AG20443 (cell line): Measurements from ENCODE around the gene POLD2.

Experiments used
- DNase-seq: peaks from one replicate; pipeline ENCODE4 v3.0.0; 2012; ENCODE audit warnings: low spot score, mixed read lengths

The POLD2 gene

GRCh38 chr7:44101966-44102845, 21.1 kb downstream of the POLD2 start:
- peak; percentile 90 for DNase-seq

DNA sequence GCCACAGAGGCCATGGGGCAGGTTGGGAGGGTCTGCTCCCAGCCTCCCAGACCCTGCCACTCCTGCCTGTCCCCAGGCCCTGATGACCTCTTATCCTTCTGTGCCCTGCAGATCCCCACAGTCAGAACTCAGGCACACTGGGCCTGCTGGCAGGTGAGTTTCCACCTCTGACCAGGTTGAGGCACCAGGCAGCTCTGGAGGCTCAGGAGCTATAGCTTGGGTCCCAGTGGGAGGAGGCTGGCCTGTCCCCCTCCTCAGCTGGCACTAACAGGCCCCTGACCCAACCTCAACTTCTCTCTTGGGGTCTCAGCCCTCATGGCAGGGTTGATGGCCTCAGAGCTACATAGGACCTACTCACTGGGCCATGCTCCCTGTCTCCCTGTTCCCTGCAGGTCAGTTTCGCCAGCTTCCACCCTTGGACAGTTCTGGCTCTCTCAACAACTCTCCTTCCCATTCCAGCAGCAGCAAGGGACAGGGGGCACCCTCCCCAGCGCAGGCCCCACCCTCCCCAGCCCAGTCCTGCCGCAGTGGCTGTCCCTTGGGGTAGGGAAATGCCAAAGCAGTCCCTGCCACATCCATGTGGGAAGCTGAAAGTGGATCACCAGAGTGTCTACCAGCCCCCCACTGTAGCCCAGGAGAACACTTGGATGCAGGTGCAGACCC, 21.9 kb downstream of the POLD2 start:
- no peak for DNase-seq

DNA sequence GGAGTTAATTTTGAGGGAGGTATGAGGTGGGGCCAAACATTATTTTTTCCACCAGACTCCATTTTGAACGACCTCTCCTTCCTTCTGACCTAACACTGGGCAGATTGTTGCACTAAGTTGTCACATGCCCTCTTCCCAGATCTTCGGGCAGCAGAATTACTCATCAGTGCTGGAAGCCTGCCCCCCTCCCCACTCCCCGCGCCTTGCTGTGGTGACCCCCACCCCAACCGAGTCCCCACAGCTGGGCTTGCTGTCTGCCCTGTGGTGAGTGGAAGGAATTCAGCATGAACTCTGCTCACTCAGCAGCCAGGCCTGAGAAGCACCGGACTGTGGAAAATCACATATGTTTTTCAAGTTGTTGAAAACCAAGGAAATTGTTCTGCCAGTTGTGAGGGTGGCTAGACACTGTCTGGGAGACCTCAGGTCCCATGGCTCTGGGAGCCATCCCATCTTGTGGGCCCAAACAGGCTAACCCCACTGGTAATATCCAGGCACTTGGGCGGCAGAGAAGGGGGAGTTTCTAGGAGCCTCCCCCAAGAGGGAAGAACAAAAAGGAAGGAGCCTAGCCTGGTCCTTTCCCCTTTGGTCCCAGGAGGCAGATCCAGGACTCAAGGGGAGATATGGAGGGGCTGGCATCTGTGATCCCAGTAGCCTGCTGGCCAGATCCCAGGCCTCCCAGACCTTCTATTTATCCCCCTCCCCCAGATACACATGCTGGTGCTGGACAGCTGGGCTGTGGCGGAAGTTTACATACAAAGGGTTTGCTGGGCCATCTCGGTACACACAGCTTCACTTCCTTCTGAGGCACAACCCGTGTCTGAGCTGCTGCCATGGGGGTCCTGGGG, 22.7 kb downstream of the POLD2 start:
- DNase-seq, result peak; percentile 69

DNA sequence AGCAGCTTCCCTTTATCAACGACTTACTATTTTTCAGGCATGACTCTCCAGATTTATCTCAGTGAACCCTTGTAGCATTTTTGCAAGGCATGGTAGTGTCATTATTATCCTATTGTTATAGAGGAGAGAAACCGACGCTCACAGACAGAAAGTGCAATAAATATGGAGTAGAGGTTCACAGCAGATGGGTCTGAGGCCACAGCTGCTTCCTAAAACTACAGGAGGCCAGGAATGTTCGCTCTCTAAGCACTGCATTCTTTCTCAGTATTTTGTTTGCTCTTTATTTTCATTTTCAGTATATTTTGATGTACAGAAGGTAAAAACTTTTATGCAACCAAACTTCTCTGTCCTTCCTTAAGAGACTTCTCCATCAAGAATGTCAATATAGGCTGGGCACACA, 23.7 kb downstream of the POLD2 start:
- no peak for DNase-seq

GRCh38 chr7:44098092-44099068, 25.0 kb downstream of the POLD2 start:
- DNase-seq, result no peak

DNA sequence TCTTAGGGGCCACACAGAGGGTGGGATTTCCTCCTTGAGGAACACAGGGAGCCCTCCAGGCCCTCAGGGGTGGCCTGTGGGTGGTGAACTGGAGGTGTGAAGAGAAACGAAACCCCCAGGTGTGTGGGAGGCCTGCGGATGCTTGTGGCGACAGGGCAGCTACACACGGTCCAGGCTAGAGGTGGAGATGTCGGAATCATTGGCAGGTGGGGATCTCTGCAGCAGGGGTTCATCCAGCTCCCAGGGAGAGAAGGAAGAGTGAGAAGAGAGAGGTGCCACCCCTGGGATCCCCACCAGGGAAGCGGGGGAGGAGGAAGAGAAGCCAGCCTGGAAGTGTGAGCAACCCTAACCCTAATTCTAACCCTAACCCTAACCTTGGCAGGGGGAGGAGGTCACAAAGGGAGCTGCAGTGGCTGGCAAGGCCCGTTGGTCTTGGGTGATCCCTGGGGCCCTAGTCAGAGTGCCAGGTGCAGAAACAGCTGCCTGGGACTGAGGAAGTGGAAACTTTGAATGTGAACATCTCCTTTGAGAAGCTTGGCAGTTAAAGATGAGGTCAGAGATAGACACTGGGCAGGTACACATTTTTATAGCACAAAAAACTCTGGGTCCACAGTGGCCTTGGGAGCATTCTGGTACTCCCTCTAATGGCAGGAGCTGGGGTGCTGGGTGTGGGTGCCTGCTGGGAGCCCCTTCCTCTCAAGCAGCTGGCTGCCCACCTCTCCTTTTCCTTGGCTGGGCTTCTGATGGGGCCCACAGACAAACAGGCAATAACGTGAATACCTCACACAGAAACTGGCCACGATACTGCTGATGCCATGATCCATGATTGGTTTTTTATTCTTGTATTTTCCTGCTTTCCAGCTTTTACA, 26.1 kb downstream of the POLD2 start:
- no peak for DNase-seq

DNA sequence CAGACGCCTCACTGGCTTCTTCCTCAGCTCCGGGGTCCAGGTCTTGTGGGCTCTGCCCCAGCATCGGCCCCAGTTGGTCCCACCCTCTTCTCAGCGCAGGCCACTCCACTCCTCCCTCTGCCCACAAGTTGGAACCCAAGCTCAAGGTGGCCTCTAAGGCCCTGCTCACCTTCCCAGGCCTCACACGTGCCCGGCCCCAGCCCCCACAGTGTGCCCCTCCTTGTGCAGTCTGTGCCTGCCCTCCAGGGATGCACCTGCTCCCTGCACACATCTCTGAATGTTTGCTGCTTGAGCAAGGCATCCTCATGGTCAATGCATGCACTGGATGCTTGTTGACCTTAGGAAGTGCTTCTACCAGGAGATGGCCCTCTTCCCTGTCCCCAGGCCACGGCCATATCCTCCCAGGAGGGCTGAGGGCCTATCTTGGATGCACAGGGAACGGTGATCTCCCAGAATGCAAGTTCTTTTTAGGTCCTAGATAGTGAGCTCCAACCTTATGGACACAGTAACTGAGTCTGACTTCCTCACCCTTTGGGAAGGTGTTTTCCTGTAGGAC, 26.9 kb downstream of the POLD2 start:
- no peak for DNase-seq

DNA sequence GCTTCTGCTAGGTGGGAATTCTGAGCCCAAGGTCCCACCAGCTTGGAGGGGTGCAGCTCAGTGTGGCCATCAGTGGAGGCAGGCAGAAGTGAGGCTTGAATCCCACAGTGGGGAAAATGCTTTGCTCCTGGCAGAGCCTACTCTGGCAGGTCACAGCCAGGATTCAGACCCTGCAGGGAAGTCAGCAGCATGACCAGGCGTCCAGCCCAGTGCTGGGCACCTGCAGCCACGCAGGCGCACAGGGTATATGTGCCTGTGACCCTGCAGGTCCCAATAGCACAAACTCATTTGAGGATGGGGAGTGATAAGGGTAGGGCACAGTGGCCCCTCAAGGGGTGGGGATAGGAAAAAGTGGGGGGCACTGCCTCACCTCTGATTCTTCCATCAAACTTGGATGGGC, 27.6 kb downstream of the POLD2 start:
- no peak for DNase-seq

GRCh38 chr7:44094883-44095592, 28.3 kb downstream of the POLD2 start:
- DNase-seq, result no peak

DNA sequence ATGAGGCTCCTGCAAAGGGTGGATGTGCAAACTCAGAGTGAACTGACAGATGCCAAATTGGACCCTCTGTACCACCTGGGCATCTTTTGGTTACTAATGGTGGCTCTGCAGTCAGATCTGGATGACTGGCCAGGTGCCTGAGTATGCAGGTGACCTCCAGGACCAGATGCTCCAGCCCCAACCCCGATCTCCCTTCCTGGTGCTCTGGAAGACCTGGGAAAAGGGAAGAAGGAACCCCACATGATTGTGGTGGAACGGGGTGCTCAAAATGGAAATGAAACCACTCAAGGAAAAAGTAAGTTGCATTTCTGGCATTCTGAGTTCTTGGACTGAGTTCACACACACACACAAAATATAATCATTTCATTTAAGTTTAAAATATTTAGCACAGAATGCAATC, 29.0 kb downstream of the POLD2 start:
- DNase-seq, result no peak

- no peak for DNase-seq
Observed at GRCh38 chr7:44093102-44093641, 30.2 kb downstream of the POLD2 start.

GRCh38 chr7:44087911-44088838, 35.2 kb downstream of the POLD2 start:
- DNase-seq, result peak; percentile 82

GRCh38 chr7:44086627-44087026, 36.7 kb downstream of the POLD2 start:
- no peak for DNase-seq

DNA sequence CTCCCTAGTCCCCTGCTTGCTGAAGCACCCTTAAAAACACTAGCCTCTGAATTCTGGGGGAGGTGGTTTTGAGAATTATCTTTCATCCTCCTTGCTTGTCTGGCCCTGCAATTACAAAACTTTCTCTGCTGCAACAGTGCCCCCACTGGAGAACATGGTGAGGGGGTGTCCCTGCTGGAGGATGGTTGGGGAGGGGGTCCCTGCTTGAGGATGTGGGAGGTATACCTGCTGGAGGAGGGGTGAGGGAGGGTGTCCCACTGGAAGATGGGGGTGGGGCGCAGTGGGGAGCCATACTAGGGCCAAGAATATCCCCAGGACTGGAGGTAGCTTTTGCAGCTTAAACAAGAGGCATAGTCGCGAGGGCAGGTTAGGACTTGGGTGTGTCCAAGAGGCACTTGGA, 37.8 kb downstream of the POLD2 start:
- DNase-seq, result no peak

DNA sequence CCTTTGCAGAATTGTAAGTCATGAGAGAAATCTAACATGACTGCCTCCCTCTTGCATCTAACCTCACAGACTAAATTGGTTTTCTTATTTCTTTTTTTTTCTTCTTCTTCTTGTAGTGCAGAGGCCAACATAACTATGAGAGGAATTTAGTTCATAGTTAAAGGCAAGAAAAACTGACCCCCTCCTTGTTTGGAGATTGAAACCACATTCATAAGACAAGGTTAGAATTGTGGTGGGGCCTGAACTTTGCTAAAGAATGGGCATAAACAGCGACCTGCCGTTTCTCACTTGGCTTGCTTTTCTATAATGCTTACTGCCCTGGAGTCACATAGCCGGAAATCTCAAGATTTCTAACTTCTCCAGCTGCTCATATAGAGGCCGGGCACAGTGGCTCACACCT, 38.6 kb downstream of the POLD2 start:
- no peak for DNase-seq

- DNase-seq, result no peak
Observed at GRCh38 chr7:44083796-44084195, 39.6 kb downstream of the POLD2 start.

DNA sequence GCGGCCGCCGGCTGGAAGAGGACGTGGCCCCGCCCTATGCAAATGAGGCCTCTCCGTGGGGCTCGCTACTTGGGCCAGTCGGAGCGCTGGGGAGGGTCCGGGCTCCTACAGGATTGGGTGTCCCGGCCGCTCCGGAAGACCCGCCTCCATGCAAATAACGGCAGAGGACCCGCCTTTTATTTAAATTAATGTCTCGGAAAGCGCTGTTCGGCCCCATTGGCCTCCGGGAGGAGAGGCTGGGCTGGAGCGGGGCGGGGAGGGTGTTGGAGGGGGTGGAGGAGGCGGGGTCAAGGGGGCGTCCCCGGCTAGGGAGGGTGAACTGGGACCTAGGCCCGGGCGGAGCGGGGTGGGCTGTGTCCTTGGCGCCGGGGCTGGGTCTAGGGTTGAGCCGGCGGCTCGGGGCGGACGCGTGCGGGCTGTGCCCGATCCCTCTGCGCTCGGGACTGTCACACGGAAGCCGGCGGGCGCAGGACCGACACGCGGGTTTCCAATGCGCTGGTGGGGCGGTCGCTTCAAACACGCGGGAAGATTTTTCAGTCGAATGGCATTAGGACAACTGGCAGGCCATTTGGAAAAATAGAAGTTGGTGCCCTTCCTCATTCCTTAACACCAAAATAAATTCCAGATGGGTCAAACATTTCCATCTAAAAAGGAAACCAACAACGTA, 40.7 kb downstream of the POLD2 start:
- DNase-seq, result peak; percentile 97
